Measurements from ENCODE around the gene DPH3. TPM values are rescaled to one million over a fixed set of nuclear protein-coding genes. Genes with fewer than 3 reads are reported as not detected.

Gene DPH3
- total and polyA plus RNA-seq, 9 of the 15 experiments (the other 6 are each of a cell fraction or from before 2014, with no cell fraction given): 15.9 to 131 (median 38.7) TPM

DNA sequence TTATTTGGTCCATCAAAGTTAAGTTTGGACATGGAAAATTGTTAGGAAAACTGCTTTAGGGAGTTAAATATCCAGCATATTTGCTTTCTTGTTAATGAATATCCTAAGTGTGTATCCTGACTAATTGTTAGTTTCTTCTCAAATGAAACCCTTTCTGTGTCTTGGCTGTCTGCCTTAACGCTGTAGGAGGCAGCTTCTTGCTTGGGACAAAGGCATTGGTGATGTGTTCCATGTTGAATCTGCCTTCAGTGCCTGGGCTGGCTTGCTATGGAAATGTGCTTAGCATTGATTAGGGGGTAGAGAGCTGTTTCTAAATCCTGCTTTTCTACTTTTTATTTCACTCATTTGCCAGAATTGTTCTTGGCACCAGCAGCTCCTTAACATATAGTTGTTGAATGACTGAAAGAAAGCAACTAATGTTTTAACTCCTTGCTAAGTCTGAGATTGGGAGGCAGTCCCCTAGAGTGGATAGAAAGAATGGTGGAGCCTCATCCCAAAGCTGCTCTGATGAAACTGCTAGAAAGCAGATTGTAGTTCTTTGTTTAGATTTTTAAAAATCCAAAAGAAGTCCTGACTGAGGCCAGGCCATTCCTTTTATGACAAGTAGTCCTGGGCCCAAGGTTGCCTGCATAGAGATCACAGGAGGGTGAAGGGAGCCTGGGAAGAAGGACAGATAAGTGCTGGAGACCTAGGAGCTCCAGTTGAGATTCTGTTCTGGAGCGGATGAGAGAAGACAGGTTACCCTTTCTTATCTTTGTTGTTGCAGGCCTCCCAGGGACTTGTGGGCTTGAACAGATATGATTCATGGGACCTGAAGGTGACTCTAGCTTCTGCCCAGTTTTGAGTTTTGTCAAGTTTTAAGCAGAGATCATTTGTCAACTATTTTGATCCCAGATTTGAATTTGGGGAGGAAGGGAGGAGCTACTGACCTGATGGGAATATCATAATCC lies 39.6 kb upstream of the DPH3 start (continued):
- TF ChIP-seq, protein P1, sequence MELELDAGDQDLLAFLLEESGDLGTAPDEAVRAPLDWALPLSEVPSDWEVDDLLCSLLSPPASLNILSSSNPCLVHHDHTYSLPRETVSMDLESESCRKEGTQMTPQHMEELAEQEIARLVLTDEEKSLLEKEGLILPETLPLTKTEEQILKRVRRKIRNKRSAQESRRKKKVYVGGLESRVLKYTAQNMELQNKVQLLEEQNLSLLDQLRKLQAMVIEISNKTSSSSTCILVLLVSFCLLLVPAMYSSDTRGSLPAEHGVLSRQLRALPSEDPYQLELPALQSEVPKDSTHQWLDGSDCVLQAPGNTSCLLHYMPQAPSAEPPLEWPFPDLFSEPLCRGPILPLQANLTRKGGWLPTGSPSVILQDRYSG (tag; conservative IDR thresholded peaks at IDR 0.05; ENCODE audit: low read depth): no peak
- TF ChIP-seq ZKSCAN3 (CRISPR knock-in tag; IDR thresholded peaks at IDR 0.05): no peak
- TF ChIP-seq ZMIZ1 (IDR thresholded peaks at IDR 0.05; ENCODE audit: low read depth in 2 of 2, low read length in 2 of 2): peak in 1 of 2 experiments; percentile 95; a peak in 2 of 4 replicates
- no peak for TF ChIP-seq RBFOX2 (IDR thresholded peaks at IDR 0.05; ENCODE audit: low read depth, low read length)
- TF ChIP-seq ZNF644 (tag; IDR thresholded peaks at IDR 0.05; ENCODE audit: low read depth): peak; percentile 62; the same call in 1 of the 2 replicates
- peak in 1 of 2 experiments; percentile 87; a peak in 2 of 4 replicates for TF ChIP-seq HDAC1 (IDR thresholded peaks at IDR 0.05)
- TF ChIP-seq FOXJ2 (tag; IDR thresholded peaks at IDR 0.05): peak; percentile 71
- TF ChIP-seq PCBP1 (IDR thresholded peaks at IDR 0.05; ENCODE audit: low read depth, low read length, poor library complexity, severe bottlenecking): no peak
- TF ChIP-seq NEUROD1 (IDR thresholded peaks at IDR 0.05; ENCODE audit: borderline replicate concordance, low read depth, low read length, partially characterized antibody): peak; percentile 80
- TF ChIP-seq ZEB2 (IDR thresholded peaks at IDR 0.05): peak; percentile 95
- TF ChIP-seq ZNF184 (CRISPR knock-in tag; IDR thresholded peaks at IDR 0.05): no peak
- no peak for TF ChIP-seq PHF20 (IDR thresholded peaks at IDR 0.05; ENCODE audit: partially characterized antibody)

All from K562 (cell line).